ENCODE data around the gene ADAMTSL3.

DNA sequence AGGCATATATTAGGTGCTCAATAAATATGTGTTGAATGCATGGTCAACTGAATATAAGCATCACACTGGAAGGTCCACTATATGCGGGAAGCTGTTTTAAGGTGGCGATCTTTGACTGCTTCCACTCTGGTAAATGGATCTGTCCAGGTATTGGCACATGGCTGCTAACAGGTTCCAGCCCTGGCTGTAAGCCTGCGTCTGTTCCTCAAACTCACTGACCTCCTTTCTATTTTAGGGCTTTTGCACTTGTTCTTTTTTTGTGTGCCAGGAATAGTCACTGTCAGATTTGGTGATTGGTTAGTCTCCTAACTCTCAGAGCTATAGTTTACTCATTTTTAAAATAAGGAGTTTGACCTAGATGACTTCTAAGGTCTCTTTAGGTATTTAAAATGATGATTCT lies 46.2 kb downstream of the ADAMTSL3 start:
- TF ChIP-seq YY1 (IDR thresholded peaks at IDR 0.05; ENCODE audit: extremely low read depth, insufficient replicate concordance, low read depth, low read length) (no peak), POLR2A (IDR thresholded peaks at IDR 0.05; ENCODE audit: borderline replicate concordance, extremely low read depth, insufficient read depth, insufficient read length) (no peak), CEBPB (IDR thresholded peaks at IDR 0.05; ENCODE audit: low read depth) (no peak)
- TF ChIP-seq, protein P1, sequence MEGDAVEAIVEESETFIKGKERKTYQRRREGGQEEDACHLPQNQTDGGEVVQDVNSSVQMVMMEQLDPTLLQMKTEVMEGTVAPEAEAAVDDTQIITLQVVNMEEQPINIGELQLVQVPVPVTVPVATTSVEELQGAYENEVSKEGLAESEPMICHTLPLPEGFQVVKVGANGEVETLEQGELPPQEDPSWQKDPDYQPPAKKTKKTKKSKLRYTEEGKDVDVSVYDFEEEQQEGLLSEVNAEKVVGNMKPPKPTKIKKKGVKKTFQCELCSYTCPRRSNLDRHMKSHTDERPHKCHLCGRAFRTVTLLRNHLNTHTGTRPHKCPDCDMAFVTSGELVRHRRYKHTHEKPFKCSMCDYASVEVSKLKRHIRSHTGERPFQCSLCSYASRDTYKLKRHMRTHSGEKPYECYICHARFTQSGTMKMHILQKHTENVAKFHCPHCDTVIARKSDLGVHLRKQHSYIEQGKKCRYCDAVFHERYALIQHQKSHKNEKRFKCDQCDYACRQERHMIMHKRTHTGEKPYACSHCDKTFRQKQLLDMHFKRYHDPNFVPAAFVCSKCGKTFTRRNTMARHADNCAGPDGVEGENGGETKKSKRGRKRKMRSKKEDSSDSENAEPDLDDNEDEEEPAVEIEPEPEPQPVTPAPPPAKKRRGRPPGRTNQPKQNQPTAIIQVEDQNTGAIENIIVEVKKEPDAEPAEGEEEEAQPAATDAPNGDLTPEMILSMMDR (IDR thresholded peaks at IDR 0.05 in 2 of 3, conservative IDR thresholded peaks at IDR 0.05 in 1 of 3; ENCODE audit: borderline replicate concordance in 1 of 3, insufficient read depth in 1 of 3, low read depth in 2 of 3, low read length in 2 of 3): no peak

All from HCT116 (cell line).